Right renal pelvis (tissue), 4 donors: ENCODE results near the gene EPHA7. TPM values are rescaled to one million over a fixed set of nuclear protein-coding genes. Genes with fewer than 3 reads are reported as not detected.

ENCODE experiments used
- DNase-seq, 4 donors: peaks; one replicate each; pipeline ENCODE4 v3.0.0-alpha.2; 2013; ENCODE audit warnings: low read depth in 4 of 4, low spot score in 3 of 4, missing footprints in 1 of 4
- polyA plus RNA-seq, 4 donors: library from polyadenylated mRNA; unstranded; fragments of 120-200 nt; gene quantifications; one replicate each; pipeline ENCODE4 v1.2.1, GENCODE V29; 2013; ENCODE audit not compliant: insufficient read length in 4 of 4

EPHA7 gene
- polyA plus RNA-seq, 4 donors = 38.8 to 52.9 (median 47.9) TPM

GRCh38 chr6:93394471-93394870, 24.9 kb downstream of the EPHA7 start:
- DNase-seq = no peak

DNA sequence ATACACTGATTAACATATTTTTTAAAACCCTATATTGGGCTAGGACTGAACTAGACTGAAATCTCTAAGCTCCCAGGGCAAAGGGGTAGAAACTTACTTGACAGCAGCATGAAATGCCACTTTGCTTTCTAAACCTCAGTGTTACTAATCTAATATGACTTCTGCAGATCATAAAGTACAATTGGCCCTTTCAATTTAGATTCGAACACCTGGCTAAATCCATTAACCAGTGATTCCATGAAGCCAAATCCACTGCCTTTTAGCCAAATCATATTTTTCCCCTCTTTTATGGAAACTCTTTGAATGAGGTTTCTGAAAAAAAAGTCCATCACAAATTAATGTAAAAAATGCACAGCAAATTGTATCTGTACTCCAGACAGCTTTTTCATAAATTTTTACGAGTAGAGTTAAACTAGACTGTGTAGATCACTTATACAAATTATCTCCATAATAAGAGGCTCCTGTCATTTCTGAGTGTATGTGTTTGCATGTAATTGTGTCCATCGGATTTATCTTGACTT, 25.7 kb downstream of the EPHA7 start:
- no peak for DNase-seq

DNA sequence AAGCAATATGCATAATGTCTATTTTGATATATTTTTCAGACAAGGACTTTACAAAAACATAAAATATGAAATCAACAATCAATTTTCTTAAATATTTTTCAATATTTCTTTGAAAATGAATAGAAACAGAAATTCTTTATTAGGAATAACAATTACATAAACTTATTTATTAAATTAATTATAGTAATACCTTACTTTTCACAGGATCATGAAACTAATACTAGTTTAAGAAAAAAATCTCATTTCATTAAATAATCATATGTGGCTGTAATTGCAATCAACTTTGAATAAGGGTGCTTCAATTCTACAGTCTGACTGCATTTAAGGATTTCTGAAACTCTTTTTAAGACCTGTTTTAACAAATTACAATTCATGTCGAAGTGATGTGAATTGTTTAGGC, 26.6 kb downstream of the EPHA7 start:
- DNase-seq = no peak

GRCh38 chr6:93391965-93392364, 27.4 kb downstream of the EPHA7 start:
- no peak for DNase-seq

DNA sequence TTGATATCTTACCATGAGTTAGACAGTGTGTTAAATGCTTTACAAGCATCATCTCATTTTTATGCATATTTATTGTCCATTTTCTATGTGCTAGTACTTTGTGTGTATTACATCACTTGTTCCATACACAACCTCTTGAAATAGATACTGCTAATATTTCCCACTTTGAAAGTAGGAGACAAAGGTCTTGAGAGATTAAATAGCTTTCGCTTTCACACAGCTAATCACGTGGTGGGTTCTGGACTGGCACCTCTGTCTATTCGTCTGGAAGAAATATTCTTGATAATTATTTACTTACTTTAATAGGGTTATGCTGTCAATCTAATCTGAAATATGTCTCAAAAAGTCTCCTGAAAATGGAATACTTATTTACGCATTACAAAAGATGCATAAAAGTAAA, 30.2 kb downstream of the EPHA7 start:
- DNase-seq = no peak

DNA sequence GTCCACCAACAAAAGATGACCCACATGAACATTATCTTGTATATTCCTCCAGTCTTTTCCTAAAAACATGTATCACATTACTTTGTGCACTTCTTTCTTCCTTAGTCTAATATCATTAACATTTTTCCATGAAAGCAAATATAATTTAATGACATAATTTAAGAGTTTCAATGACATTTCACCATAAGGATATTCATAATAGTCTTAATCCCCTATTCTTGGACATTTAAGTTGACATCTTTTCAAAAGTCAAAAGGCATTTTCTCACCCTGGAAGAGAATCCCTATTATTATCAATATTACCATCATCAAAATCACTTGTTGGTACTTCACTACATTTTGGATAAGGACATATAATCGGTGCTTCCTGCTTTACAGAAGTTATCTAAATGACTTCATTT, 31.3 kb downstream of the EPHA7 start:
- no peak for DNase-seq

- DNase-seq = no peak
Measured at GRCh38 chr6:93376026-93376540, 43.3 kb downstream of the EPHA7 start.

DNA sequence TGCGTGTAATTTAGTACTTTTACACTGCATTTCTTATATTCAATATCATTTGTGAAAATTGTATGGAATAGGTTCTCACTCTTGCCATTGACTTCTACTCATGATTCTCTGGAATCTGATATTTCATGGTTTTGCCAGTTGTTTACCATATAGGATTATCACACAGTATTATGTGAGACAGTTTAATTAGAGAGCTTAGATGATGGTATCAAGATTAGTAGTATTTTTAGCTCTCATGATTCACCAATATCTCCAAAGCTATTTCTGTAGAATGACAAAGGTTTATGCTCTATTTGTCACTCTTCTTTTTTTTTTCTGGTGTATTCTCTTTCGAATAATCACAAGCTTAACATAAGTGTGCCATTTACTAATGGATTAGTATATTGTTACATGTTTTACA, 45.9 kb downstream of the EPHA7 start:
- DNase-seq = no peak

- DNase-seq = no peak
Measured at GRCh38 chr6:93371756-93372155, 47.6 kb downstream of the EPHA7 start.

GRCh38 chr6:93369586-93370134, 49.7 kb downstream of the EPHA7 start:
- DNase-seq = no peak

GRCh38 chr6:93366506-93366905, 52.9 kb downstream of the EPHA7 start:
- no peak for DNase-seq

DNA sequence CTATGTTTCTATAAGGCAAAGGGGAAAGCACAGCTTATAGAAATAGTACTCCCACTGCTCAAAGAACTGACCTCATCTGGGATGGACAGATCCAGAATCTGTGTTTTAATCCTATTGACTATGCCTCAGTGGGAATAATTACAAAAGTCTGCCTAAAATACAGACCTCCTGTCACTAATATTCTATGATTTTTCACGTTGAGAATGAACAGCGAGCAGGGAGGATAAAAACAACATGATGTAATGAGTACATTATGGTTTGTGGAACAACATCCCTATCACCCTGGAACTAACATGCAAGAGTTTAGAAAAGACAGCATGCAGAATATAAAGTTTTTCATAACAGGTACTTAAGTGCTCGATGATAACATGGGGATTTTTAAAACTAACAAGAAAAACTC, 53.9 kb downstream of the EPHA7 start:
- no peak for DNase-seq

GRCh38 chr6:93358435-93358834, 60.9 kb downstream of the EPHA7 start:
- no peak for DNase-seq

GRCh38 chr6:93352604-93353003, 66.8 kb downstream of the EPHA7 start:
- DNase-seq = no peak

- no peak for DNase-seq
Measured at GRCh38 chr6:93351222-93351621, 68.1 kb downstream of the EPHA7 start.

DNA sequence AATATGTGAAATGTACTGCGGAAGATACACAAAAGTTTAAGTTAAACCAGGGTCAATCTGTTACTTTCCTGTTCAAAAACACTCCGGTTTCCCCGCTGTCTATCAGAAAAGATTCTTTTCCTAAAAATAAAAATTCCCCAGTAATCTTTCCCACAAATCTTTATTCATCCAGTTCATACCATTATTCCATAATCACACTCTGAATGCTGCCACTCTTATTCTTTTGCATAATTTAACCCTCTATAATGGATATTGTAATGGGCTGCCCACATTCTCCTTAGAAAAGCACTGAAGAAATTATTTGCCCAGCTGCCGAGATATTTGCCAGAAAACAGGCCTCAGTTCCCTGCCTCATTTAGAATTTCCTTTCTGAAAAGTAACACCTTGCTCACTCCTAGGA, 68.6 kb downstream of the EPHA7 start:
- no peak for DNase-seq

DNA sequence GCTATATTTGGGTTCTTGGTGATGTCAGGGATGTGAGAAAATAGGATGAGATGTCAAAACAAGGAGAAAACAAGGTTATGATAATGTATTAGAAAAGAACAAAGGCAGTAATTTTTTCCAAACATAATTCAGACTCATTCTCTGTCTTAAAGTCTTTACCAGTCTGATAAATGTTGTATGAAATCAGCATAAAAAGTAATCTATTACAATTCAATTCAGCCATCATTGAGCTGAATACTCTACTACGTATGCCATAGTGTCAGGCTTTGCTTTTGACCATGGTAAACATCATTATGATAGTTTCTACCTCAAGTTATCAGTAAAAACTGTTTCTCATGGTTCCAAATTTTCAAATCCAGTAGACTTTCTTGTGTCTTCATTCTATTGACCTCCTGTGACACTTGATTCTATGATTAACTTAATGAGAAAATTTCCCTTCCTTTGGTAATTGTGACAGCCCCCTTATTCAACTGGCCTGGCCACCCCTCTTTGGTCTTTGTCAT, 75.0 kb downstream of the EPHA7 start:
- DNase-seq = no peak

DNA sequence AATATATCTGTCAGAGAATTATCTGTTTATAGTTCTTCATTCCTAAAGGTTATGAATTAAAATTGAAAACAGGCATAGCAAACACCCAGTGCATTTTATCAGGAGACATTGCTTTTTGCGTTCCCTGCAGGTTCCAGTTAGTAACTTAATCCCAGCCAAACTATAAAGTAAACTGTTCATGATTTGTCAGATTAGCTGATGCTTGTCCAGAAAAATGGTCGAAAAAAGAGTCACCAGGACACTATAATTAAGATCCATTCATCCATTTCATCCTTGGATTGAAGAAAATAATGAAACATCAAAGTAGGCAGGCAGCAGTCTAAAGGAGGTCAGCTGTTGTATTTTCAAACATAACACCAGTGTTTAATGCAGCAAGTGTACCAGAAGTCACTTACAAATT, 75.9 kb downstream of the EPHA7 start:
- DNase-seq = no peak

- DNase-seq = peak in 1 of 4 donors; percentile 26
Measured at GRCh38 chr6:93341900-93342613, 77.3 kb downstream of the EPHA7 start.

GRCh38 chr6:93337772-93338394, 81.5 kb downstream of the EPHA7 start:
- DNase-seq = no peak

DNA sequence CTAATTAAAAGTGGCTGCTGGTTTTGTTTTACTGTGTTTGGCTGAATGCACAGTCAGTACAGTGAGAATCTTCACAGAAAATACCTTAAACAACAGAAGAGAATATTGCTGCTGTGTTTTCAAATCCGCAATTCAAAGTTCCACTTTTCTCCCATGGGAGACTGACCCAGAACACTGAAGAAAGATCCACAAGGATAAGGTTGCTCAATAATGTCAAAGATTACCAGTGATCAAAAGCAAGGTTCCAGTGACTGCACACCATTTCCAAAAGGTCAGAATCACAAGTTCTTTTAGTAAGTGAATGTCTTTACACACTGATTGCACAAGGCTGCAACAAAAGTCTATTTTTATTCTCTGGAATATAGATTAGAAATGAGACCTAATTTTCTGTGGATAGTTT, 82.3 kb downstream of the EPHA7 start:
- DNase-seq = no peak
